Measurements from ENCODE around the gene AGTR1.
A peak's percentile ranks its signal among the peaks of the same experiment; 100 is the strongest.
"Not testable (repeated sequence)": the region's sequence is repeated elsewhere in the genome, so short reads cannot be mapped to it uniquely, and the experiment has no call there.

Gene AGTR1

DNA sequence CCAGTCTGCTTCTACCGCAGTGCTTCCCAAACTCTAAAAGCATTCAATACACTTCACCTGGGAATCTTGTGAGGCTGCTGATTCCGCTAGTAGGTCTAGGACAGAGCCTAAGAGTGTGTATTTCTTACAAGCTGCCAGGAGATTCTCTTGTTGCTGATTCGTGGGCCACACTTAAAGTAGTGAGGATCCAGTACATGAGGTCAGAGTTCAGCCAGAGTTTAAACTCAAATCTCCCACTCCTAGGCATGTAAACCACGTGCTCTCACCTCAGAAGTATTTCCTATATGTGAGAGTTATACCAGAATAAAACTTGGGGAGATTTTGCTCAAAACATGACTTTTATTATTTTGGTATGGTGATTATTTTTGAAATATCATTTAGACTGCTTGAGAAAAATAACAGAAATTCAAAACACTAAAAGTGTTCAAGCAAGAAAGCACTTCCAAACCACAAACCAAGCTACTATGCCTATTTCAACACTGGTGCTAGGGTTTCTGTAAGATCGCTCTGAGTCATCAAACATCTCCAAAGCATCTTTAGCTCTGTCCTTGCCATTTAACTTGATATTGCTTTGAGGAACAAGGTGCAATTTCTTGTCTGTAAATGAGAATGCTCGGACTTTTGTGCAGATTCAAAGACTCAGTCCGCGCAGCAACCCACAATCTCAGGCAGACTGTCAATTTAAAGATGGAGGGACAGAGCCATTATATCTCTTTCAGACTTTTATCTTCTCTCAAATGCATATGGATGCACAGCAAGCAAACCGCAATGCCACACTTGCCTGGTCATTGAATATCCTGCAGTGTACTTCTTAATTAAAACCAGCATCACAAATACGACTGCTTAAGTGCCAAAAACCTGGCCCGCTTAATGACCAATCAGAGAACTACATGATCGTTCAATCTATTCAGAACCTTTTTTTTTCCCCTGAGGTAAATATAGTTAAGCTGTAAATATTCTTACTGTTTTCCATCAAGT lies 59.8 kb downstream of the AGTR1 start:
- DNase-seq, result no peak

DNA sequence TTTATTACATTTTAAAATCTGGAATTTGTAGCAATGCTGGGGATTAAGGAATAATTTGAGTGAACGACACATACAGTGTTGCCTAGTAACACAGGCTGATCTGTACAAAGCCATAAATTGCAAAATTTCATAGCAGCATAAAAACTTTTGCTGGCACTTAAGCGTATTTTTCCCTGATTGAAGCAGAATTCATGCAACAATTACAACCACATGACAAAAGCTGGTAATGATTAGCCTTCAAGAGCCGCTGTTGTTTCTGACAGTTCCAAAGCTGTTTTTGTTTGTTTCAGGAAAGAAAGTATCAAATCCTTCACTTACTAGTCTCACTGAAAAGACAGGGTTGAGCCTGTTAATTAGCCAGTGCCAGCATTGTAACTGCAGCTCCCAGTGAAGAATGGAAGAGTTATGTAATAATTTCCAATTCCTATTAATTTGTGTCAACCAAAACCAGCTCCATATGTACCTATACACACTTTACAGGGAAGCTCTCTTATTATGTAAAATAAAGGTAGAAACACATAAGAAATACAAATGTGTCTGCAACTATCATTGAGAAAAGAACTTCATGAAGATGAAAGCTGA lies 60.7 kb downstream of the AGTR1 start:
- DNase-seq, result no peak

DNA sequence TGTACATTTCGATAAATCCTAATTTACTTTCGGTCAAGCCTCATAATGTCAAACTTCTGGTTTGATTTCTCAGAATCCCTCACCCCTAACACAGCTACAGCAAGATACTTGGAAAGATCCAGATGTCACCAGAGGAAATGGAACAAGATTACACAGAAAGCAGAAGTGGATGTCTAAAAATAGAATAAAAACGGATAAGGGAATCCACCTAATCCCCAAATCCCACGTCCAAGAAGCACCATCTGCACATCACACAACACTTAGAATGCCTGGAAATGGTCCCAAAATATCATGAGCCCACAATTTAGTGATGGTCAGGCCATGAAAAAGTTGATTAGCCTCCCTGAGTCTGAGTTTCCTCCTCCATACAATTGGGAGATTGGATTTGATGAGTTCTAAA lies 61.7 kb downstream of the AGTR1 start:
- DNase-seq, result no peak

DNA sequence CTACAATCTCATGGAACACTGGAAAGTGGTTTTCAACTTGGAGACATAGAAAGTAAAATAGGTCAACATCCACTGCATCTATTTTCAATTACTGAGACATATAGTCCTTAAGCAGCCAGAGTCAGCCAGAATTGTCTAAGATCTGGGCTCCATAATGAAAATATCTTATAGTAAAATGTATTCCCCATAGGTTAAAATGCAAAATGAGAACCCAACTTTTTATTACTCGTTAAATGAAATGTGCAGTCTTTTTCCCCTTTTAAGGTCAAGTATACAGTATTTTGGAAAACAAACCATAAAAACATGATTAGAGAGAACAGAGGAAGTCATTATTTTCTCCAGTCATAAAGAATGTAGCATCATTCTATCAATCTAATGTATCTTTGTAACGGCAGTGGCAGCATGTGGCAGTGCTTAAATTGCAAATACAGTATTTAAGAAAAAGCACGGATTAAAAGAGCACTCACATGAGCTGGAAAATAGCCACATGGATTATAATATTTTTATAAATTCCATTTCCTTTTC lies 65.5 kb downstream of the AGTR1 start:
- no peak for DNase-seq

DNA sequence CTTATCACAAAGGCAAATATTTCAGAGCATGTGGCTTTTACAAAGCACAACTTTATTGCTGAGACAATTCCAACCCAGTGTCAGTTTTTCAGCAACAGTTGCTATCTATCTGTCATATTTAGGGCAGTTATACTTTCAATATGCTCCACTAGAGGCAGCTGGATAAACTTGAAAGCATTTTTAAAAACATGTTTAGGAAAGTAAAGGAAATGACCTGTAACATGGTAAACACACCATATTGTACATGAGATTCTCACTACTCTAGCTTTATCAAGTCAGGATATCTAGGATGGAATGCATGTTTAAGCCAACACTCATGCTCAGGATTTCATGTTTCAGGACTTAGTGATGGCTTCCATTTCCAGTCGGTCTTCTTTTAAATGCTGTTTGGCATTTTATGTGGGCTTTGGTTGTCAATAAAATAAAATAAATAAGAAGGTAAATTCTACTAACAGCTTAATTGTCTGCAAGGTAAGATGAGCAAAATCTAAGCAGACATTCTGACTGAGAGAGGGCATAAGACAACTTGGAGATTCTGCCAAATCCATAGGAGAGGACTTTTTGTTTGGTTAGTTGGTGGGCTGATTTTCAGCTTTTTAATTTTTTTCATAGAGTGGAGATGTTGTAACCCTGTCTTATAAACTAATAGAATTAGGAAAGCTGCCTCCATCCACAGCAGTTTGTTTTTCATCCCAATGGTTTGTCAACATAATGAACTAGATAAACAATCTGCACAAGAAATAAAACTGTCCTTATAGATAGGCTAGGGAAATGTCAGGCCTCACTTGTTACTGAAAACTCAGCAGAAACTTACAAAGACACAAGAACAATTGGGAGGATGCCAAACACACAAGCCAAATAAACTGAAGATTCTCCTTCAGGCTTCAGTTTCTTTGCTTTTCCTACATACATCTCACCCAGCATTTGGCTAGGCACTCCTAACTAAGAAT lies 66.6 kb downstream of the AGTR1 start:
- DNase-seq, result peak; percentile 37

DNA sequence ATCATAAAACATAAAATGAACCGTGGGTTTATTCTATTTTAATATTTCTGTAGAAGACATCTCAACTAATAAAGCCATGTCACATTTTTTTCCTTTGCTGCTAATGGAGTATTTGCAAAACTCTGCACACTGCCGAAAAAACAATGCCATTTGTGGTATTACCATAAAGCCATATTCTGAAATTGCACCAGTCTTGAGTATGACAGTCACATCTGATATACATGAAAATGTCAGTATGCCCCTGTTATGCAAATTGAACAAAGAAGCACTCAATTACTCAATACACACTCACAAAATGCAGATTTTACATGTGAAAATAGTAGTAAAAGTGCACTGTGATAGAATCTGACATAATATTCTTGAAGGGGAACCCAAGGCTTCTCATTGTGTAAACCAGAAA lies 74.7 kb downstream of the AGTR1 start:
- DNase-seq, result no peak

DNA sequence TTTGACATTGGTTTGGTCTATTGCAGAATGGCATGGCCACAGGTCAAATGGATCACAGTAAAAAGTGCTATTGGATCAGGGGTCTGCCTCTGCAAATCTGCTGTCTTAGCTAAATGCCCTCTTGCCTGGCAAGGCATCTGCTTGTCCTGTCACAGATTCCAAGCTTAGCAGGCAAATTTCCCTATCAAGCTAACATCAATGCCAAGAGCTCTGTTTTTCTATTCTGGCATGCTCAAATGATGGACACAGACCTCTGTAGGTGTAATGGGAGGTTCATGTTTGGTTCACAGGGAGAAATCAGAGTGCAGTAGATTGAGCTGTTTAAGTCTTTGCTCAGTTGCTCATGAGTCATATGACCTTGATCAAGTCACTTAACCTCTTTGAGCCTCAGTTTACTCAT lies 75.1 kb downstream of the AGTR1 start:
- DNase-seq, result no peak

DNA sequence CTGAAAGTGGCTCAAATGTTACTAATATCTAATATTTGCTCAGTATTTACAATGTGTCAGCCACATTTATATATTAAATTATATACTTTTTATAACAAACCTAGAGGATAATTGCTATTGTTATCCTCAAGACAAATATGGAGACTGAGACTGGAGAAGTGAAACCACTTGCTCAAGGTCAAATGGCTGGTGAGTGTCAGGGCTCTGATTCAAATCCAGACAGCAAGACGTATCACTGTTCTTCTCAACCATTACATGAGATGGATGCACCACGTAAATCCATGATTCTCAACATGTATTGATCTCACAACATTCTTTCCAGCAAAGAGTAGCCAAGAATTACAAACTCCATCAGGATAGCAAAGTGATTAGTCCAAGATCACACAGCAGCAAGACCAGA lies 76.1 kb downstream of the AGTR1 start:
- DNase-seq, result no peak

DNA sequence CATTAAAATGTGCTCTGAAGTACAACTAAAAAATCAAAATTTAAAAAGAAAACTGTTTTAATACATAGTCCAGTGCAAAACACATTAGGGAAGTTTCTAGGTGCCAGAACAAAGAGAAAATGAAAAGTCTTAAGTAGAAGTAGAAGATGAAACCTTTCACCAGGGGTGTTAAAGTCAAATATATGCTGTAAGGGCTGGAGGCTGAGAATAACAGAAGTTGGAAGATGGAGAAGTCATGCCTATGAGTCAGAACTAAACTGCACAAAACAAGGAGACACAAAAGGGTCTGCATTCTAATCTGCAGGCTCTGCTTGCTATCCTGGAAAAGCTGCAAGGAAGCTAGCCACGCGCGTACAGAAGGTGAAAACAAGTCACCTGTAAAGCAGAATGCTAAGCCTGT lies 81.2 kb downstream of the AGTR1 start:
- DNase-seq, result no peak

DNA sequence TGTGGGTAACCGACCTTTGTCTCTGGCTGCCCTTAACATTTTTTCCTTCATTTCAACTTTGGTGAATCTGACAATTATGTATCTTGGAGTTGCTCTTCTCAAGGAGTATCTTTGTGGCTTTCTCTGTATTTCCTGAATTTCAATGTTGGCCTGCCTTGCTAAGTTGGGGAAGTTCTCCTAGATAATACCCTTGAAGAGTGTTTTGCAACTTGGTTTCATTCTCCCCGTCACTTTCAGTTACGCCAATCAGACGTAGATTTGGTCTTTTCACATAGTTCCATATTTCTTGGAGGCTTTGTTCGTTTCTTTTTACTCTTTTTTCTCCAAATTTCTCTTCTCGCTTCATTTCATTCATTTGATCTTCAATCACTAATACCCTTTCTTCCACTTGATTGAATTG lies 87.3 kb downstream of the AGTR1 start:
- DNase-seq, result not testable (repeated sequence)

DNA sequence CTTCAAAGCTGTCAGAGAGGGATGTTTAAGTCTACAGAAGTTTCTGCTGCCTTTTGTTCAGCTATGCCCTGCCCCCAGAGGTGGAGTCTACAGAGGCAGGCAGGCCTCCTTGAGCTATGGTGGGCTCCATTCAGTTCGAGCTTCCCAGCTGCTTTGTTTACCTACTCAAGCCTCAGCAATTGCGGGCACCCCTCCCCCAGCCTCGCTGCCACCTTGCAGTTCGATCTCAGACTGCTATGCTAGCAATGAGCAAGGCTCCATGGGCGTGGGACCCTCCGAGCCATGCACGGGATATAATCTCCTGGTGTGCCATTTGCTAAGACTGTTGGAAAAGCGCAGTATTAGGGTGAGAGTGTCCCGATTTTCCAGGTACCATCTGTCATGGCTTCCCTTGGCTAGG lies 88.5 kb downstream of the AGTR1 start:
- DNase-seq, result not testable (repeated sequence)

DNA sequence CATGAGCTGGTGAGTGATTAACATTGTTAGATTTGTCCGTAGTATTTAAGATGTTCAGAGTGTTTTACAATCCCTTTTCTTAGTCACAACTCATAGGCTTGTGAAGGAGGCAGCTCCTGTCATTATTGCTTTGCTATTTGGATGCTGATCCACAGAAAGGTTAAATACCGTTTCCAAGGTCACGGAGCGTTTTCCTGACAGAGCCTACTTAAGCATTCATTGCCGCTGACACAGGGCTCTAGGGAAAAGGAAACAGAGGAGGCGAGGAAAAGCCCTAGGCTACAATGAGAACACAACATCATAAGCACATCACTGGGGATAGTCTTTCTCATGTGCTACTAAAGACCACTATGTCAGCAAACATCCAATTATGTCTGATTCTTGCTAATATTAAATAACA lies 91.4 kb downstream of the AGTR1 start:
- no peak for DNase-seq

DNA sequence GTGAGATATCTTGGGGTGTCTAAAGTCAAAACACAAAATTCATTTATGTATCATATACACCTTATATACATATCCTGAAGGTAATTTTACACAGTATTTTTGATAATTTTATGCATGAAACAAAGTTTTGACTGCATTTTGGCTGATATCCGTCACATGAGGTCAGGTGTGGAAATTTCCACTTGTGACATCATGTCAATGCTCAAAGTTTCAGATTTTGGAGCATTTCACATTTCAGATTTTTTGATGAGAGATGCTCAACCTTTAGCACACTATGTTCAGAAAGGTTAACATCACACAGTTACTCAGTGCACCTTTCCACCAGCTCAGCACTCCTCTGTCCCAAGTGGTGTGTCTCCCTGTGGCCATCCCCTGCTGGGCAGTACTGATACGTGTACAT lies 92.2 kb downstream of the AGTR1 start:
- no peak for DNase-seq

DNA sequence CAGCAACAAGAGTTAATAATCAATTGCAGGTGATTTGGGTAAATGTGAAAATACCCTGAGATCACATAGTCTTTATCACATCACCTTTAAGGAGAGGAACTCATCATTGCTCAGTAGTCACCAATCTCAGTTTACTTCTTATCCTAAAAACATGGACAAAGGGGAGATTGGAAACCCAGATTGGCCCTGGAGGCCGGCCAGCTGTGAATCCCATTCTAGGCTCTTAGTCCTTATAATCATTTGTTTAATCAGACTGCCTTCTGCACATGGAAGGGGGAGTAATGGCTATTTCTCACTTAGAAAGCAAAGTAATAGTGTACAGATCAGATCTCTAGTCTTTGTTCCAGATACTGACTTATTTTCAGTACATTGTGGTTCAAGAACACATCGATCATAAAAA lies 92.7 kb downstream of the AGTR1 start:
- no peak for DNase-seq

DNA sequence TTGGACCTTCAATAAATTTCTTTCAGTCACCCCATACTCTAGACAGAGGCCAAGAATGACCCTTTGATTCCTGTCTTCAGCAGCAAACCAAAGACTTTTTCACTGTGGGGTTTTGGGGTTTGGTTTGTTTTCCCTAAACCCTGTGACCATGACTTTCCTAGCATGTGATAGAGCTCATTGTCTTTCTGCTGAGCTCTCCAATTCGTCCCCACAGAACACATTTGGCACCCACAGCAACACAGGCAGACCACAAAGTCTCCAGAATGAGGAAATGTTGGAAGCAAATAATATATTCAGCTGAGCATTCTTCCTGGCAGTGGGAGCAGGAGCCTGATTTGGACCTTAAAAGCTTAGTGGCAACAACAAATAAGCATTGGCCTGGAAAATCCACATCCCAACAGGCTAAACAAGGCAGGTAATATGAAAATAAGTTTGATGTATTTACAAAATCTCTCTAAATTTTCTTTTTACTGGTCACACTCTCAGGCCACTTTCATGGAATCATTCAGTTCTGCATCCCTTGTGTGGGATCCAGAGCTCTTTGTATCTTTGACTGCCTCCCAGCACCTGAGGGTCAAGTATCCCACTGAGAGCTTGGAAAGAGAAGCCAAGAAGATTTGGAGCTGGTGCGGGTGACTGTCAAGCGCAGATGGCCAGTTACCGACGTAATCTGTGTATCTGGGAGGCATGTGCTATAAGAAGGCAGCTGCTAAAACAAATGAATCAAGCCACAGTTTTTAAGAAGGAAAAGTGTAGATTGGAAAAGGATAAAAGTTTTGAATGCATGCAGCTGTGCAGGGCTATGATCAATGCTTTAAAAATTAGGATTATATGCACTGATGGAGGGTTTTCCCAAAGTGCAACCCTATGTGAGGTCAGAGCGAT lies 93.4 kb downstream of the AGTR1 start:
- DNase-seq, result no peak

DNA sequence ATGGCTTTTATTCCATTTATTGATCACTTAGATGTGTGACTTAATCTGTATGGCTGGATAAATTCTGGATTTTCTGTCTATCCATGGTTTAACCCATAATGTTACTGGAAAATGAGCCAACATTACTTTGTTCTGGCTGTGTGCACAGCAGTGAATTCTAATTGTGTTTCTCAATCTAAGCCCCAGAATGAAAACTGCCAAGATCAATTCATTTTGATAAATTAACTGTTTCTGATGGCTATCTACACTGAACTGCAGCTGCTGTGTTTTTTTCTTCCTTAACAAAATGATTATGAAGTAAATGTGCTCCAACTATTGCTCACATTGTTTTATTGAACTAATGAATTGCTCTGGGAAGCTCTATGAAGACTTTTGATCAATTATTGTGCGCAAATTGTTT lies 94.2 kb downstream of the AGTR1 start:
- no peak for DNase-seq

DNA sequence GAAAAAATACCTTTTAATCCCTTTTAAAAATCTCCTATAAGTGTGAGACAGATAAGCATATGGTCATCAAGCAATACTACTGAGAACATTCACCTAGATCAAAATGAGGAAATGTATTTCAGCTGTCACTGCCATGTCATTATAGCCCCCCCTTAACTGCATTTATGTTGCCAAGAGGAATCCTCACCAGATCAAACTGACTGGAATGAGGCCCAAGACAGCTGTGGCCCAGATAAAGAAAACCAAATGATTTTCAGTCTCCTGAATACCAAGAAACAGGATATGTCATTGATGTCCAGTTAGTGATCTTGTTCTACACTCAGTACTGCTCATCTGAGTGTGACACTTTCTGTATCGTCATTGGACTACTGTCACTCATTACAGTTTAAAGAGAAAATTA lies 94.8 kb downstream of the AGTR1 start:
- no peak for DNase-seq
